Transverse colon (tissue), 3 donors: ENCODE data around the gene GSDME.

Source experiments
- EP300 ChIP-seq: sonication (generic); formaldehyde crosslinking; IDR thresholded peaks from one replicate; pipeline ENCODE4 v1.6.1; 2017; ENCODE audit warnings: antibody characterized with exemption, low read depth
- POLR2A ChIP-seq: fragments of 450-650 bp; IDR thresholded peaks from one replicate; pipeline ENCODE4 v1.6.1; 2016; ENCODE audit warnings: antibody characterized with exemption, mild to moderate bottlenecking, moderate library complexity
- TF ChIP-seq, protein P1 (sequence below), 5 experiments: fragments of 200-600 bp in 3 of 5; fragments of 450-650 bp in 2 of 5; sonication (generic) in 3 of 5; IDR thresholded peaks; 1 replicate in 2 of 5; 2 replicates in 3 of 5; pipeline ENCODE4 v1.5.1; 2016 to 2017; ENCODE audit warnings: antibody characterized with exemption in 5 of 5, inconsistent platforms in 3 of 5, mild to moderate bottlenecking in 2 of 5, moderate library complexity in 1 of 5

DNA sequence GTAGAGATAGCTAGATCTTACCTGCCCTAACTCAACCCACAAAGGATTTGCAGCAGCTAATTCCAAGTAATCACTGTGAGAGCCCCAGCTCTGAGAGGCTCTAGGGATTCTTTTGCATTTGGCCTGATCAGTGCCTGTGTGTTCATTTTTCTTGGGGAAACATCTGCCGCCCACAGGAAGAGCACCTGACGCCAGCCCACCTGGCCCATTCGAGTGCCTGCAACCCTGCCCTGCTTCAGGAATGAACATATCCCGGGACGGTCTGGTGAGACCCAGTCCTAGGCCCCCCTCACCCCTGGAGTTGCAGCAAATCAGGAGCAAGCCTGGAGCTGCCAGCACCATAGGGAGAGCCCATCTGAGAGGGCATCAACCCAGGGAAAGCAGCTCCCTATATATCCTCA is 38.8 kb downstream of the GSDME start:
- TF ChIP-seq POLR2A: no peak
- TF ChIP-seq, protein P1, sequence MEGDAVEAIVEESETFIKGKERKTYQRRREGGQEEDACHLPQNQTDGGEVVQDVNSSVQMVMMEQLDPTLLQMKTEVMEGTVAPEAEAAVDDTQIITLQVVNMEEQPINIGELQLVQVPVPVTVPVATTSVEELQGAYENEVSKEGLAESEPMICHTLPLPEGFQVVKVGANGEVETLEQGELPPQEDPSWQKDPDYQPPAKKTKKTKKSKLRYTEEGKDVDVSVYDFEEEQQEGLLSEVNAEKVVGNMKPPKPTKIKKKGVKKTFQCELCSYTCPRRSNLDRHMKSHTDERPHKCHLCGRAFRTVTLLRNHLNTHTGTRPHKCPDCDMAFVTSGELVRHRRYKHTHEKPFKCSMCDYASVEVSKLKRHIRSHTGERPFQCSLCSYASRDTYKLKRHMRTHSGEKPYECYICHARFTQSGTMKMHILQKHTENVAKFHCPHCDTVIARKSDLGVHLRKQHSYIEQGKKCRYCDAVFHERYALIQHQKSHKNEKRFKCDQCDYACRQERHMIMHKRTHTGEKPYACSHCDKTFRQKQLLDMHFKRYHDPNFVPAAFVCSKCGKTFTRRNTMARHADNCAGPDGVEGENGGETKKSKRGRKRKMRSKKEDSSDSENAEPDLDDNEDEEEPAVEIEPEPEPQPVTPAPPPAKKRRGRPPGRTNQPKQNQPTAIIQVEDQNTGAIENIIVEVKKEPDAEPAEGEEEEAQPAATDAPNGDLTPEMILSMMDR (IDR thresholded peaks at IDR 0.05): no peak
- TF ChIP-seq EP300: no peak
